Hematopoietic multipotent progenitor cell treated with erythropoietin and hydrocortisone succinate and interleukin-3 and kit ligand, for 4 days (in vitro differentiated cells): ENCODE measurements around the gene CRELD2.

Experiments used
- DNase-seq: peaks from one replicate; pipeline ENCODE4 v3.0.0-alpha.2; 2015

The CRELD2 gene

DNA sequence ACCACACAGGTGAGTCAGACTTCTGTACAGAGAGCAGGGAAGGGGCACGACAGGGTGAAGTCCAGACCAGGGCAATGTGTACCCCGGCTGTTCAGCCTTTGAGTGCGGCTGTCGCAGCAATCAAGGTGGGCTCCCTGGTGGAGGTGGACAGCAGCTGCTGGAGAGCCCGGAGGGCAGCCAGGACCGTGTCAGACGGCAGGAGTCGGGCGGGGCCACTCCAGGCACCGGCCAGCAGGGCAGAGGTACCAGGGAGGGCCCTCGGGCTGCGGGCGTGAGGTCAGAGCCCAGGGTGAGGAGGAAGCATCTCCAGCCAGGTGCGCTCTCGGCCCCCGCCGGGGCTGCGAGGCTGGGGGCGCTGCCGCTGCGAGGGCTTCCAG is 41.3 kb downstream of the CRELD2 start:
- no peak for DNase-seq

DNA sequence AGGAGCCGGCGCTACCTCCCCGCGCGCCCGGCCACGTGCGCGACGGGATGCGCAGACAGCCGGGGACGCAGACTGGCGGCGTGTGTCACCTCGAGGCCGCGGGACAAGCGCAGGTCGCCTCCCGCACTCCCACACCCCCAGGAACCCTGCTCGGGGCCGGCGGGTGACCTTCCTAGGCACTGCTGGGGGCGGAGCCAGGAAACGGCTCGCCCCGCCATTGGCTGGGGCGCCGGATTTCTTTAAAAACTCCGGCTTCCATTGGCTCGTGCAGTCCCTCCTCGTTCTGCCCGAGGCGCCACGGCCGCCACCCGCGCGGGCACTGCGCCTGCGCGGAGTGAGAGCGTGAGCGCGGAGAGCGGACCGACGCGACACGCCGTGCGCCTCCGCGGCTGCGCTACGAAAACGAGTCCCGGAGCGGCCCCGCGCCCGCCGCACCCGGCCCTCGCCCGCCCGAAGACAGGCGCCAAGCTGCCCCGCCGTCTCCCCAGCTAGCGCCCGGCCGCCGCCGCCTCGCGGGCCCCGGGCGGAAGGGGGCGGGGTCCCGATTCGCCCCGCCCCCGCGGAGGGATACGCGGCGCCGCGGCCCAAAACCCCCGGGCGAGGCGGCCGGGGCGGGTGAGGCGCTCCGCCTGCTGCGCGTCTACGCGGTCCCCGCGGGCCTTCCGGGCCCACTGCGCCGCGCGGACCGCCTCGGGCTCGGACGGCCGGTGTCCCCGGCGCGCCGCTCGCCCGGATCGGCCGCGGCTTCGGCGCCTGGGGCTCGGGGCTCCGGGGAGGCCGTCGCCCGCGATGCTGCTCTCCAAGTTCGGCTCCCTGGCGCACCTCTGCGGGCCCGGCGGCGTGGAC is 41.9 kb downstream of the CRELD2 start, which contains the start of gene PIM3:
Gene PIM3, plus strand, starts transcription at position 614 of the 846 bp plus-strand sequence. Its CDS starts 176 bp downstream, at position 790.
- DNase-seq, result peak; percentile 98

DNA sequence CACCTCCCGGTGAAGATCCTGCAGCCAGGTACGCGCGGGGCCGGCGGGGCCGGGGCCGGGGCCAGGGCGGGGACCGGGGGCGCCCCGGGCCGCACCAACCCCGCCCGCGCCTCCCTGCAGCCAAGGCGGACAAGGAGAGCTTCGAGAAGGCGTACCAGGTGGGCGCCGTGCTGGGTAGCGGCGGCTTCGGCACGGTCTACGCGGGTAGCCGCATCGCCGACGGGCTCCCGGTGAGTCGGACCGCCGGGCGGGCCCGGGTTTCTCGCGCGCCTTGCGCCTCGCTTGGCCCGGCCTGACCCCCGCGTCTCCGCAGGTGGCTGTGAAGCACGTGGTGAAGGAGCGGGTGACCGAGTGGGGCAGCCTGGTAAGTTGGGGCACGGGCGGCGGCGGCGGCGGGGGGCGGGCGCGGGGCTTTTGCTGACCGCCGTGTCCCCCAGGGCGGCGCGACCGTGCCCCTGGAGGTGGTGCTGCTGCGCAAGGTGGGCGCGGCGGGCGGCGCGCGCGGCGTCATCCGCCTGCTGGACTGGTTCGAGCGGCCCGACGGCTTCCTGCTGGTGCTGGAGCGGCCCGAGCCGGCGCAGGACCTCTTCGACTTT is 42.7 kb downstream of the CRELD2 start:
- peak; percentile 60 for DNase-seq

DNA sequence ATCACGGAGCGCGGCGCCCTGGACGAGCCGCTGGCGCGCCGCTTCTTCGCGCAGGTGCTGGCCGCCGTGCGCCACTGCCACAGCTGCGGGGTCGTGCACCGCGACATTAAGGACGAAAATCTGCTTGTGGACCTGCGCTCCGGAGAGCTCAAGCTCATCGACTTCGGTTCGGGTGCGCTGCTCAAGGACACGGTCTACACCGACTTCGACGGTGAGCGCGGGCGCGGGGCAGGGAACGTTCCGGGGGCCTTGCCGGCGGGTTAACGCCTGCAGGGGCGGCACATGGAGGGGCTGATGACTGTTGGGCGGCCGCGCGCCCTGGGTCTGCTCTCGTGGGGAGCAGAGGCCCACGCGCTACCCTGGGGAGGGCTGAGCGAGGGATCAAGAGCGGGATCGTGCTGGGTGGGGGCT is 43.2 kb downstream of the CRELD2 start:
- DNase-seq, result no peak

DNA sequence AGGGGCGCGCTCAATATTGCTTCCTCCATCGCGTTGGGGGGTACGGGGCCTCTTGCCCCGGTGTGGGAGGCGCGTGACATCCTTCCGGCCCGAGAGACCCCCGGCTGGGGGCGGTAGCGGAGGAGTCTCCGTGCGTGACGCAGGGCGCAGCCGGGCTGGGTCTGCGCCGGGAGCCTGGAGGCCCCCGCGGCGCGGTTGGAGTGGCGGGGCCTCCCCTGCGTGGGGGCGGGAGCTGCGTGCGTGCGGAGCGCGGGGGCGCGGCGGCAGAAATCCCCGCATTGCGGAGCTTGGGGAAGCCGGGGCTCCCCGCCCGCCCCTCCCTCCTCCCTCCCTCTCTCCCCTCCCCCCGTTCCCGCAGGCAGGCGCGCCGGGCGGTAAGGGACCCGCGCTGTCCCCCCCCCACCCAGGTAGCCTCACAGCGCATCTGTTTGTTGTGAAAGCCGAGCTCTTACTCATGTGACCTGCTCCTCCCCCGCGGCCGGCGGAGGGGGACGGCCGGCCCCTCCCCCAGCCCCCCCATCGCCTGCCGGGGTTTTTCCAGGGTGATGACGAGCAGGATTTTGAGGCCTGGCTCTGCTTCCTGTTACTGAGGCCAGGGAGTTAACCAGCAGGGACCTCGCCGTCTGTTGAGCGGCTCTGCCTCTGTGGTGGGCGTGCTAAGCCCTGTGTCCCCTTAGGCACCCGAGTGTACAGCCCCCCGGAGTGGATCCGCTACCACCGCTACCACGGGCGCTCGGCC is 43.7 kb downstream of the CRELD2 start:
- peak; percentile 80 for DNase-seq

DNA sequence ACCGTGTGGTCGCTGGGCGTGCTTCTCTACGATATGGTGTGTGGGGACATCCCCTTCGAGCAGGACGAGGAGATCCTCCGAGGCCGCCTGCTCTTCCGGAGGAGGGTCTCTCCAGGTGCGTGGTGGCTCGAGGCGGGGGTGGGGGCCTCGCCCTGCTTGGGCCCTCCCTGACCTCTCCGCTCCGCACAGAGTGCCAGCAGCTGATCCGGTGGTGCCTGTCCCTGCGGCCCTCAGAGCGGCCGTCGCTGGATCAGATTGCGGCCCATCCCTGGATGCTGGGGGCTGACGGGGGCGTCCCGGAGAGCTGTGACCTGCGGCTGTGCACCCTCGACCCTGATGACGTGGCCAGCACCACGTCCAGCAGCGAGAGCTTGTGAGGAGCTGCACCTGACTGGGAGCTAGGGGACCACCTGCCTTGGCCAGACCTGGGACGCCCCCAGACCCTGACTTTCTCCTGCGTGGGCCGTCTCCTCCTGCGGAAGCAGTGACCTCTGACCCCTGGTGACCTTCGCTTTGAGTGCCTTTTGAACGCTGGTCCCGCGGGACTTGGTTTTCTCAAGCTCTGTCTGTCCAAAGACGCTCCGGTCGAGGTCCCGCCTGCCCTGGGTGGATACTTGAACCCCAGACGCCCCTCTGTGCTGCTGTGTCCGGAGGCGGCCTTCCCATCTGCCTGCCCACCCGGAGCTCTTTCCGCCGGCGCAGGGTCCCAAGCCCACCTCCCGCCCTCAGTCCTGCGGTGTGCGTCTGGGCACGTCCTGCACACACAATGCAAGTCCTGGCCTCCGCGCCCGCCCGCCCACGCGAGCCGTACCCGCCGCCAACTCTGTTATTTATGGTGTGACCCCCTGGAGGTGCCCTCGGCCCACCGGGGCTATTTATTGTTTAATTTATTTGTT is 44.6 kb downstream of the CRELD2 start:
- no peak for DNase-seq

GRCh38 chr22:49963647-49964026 is 45.2 kb downstream of the CRELD2 start:
- no peak for DNase-seq

- no peak for DNase-seq
Observed at GRCh38 chr22:49964136-49965090, 46.0 kb downstream of the CRELD2 start.

GRCh38 chr22:49965091-49966040 is 46.9 kb downstream of the CRELD2 start:
- DNase-seq, result no peak

- DNase-seq, result no peak
Observed at GRCh38 chr22:49966041-49966773, 47.8 kb downstream of the CRELD2 start.

- DNase-seq, result peak; percentile 63
Observed at GRCh38 chr22:49966774-49967705, 48.6 kb downstream of the CRELD2 start.

DNA sequence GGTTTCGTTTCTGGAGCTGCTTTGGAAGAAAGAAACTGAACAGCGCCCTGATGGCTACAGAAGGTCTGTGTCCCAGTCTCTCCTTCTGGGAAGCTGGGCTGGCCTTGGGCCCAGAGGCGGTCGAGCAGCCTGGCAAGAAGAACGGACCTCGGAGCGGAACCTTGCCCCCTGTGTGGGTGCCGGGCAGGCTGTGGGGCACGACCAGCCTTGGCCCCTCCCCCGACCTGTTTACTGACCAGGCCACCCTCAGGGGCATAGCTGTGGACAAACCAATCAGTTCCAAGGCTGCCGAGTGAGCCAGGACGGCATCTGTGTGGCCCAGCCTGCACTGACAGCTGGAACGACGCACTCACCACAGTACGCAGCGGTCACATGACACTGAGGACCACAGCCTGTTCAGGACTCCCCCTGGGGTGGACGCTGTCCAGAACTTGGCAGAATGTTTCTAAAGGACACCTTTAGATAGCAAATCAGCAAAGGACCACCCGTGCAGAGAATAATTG is 49.3 kb downstream of the CRELD2 start:
- no peak for DNase-seq

GRCh38 chr22:49968313-49968830 is 49.9 kb downstream of the CRELD2 start:
- no peak for DNase-seq

DNA sequence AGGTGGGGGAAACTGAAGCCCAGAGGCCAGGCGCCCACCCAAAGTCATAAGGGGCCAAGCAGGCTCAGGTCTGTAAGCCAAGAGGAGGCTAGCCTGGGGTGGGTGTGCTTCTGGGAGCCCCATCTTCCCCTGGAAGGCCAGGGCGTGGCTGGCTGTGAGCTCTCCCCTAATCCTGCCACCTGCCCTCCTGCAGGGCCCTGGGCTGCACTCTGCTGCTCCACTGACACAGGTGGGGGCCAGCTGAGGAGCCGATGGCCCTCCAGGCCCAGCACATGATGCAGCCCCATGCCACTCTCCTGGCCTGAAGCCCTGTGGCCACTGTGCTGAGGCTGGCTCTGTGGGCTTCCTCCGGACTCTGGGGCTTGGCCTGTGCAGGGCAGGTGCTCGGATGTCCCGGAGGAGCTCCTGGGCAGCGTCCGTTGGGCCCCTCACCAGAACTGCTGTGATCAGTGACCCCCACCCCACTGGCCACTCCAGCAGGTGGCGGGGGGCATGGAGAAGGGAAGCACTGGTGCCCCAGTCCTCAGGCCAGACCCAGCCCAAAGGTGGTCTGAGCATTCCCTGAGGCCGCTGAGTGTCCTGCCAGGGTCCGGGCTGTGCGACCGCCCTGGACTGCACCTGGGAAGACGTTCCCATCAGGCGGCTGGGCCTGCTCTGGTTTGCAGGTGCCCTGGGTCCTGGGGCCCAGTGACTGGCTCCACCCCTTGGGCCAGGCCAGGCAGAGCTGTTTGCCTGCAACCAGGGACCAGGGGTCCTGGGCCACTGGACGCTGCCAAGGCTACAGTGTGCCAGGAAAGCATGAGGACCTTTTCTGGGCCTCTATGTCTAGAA is 50.6 kb downstream of the CRELD2 start:
- DNase-seq, result no peak

- DNase-seq, result no peak
Observed at GRCh38 chr22:49969751-49970527, 51.5 kb downstream of the CRELD2 start.
